A549 (cell line): ENCODE data around the gene CCDC60. TPM values are rescaled to one million over a fixed set of nuclear protein-coding genes. Genes with fewer than 3 reads are reported as not detected.
A peak's percentile ranks its signal among the peaks of the same experiment; 100 is the strongest.

Experiments used
- ATAC-seq, 2 experiments: fragments of 200-7000 bp in 1 of 2; fragments of >200 bp in 1 of 2; cut with Nextera tagmentation in 1 of 2; cut with Tn5 transposase in 1 of 2; 3 replicates each; pipeline versions ENCODE4 v1.8.0 to v1.9.1; 2018 to 2020; ENCODE audit warnings: mild to moderate bottlenecking in 1 of 2, moderate library complexity in 1 of 2
- CTCF ChIA-PET: fragments of 300-600 bp; sonication (Branson Sonifier 250); formaldehyde crosslinking; extraction: SDS; loops from one replicate; lab custom pipeline; 2021; ENCODE audit warnings: antibody characterized with exemption, inconsistent platforms; lab: Yijun Ruan, JAX
- POLR2A ChIA-PET: fragments of 350-600 bp; formaldehyde crosslinking; extraction: SDS; loops from one replicate; lab custom pipeline; 2021; ENCODE audit warnings: antibody characterized with exemption, inconsistent platforms; lab: Yijun Ruan, JAX
- DNase-seq, 2 experiments: peaks; one replicate each; pipeline versions ENCODE4 v3.0.0 to v3.0.0-alpha.2; 2011 to 2016; ENCODE audit warnings: low read depth in 1 of 2, low spot score in 1 of 2
- FAIRE-seq: peaks from 2 replicates; lab custom pipeline; 2011; peaks lifted over from hg19 to GRCh38; lab: Jason Lieb, UNC
- H3K27ac ChIP-seq, 2 experiments: fragments of >200 bp; sonication (Bioruptor Twin); formaldehyde crosslinking; 3 replicates each; pipeline ENCODE4 v1.5.1; 2016 to 2017
- H3K4me1 ChIP-seq: fragments of >200 bp; sonication (Bioruptor Twin); formaldehyde crosslinking; 3 replicates; pipeline ENCODE4 v1.6.1; 2016
- H3K4me2 ChIP-seq: fragments of >200 bp; sonication (Bioruptor Twin); formaldehyde crosslinking; 3 replicates; pipeline ENCODE4 v1.6.1; 2016
- H3K4me3 ChIP-seq: fragments of >200 bp; sonication (Bioruptor Twin); formaldehyde crosslinking; 3 replicates; pipeline ENCODE4 v1.5.1; 2016
- H3K9me3 ChIP-seq: fragments of >200 bp; sonication (Bioruptor Twin); formaldehyde crosslinking; 3 replicates; pipeline ENCODE4 v1.6.1; 2016
- CBX2 ChIP-seq: fragments of 200-600 bp; sonication (generic); IDR thresholded peaks from 2 replicates; pipeline ENCODE4 v1.6.1; 2016; ENCODE audit warnings: low read depth, mild to moderate bottlenecking, borderline replicate concordance
- CBX8 ChIP-seq: fragments of 200-600 bp; sonication (generic); IDR thresholded peaks from 2 replicates; pipeline ENCODE4 v1.6.1; 2016
- CEBPB ChIP-seq, 2 experiments: fragments of >200 bp in 1 of 2; sonication (Bioruptor Twin) in 1 of 2; formaldehyde crosslinking in 1 of 2; IDR thresholded peaks; 2 replicates each; pipeline ENCODE4 v1.6.1; 2012 to 2016
- CTCF ChIP-seq: fragments of >200 bp; sonication (Bioruptor Twin); formaldehyde crosslinking; IDR thresholded peaks from 3 replicates; pipeline ENCODE4 v1.5.1; 2016
- E2F6 ChIP-seq: IDR thresholded peaks from 2 replicates; pipeline ENCODE4 v1.6.1; 2012; ENCODE audit warnings: low read depth, borderline replicate concordance
- EHF ChIP-seq: fragments of 250-450 bp; sonication (Bioruptor Pico); IDR thresholded peaks from 2 replicates; pipeline ENCODE4 v1.5.0; 2020; ENCODE audit warnings: mild to moderate bottlenecking
- ESRRA ChIP-seq: fragments of 150-350 bp; IDR thresholded peaks from 2 replicates; pipeline ENCODE4 v1.6.1; 2014; ENCODE audit warnings: mild to moderate bottlenecking, low read length, borderline replicate concordance
- FOSL2 ChIP-seq, 2 experiments: fragments of 450-650 bp in 1 of 2; fragments of >200 bp in 1 of 2; sonication (Bioruptor Twin) in 1 of 2; formaldehyde crosslinking; IDR thresholded peaks; 2 replicates each; pipeline versions ENCODE4 v1.5.0 to v1.6.1; 2016 to 2020; ENCODE audit warnings: mild to moderate bottlenecking in 1 of 2, moderate library complexity in 1 of 2
- MAFK ChIP-seq: fragments of 450-650 bp; IDR thresholded peaks from 2 replicates; pipeline ENCODE4 v1.6.1; 2014; ENCODE audit not compliant: partially characterized antibody
- MYC ChIP-seq: IDR thresholded peaks from 2 replicates; pipeline ENCODE4 v1.6.1; 2012; ENCODE audit warnings: mild to moderate bottlenecking, inconsistent platforms, low read length, improper control_type of control experiment, borderline replicate concordance
- NR3C1 ChIP-seq: fragments of >200 bp; sonication (Bioruptor Twin); formaldehyde crosslinking; IDR thresholded peaks from 3 replicates; pipeline ENCODE4 v1.6.1; 2017
- PBX3 ChIP-seq: IDR thresholded peaks from 2 replicates; pipeline ENCODE4 v1.6.1; 2012
- SMC3 ChIP-seq: fragments of >200 bp; sonication (Bioruptor Twin); formaldehyde crosslinking; IDR thresholded peaks from 3 replicates; pipeline ENCODE4 v1.6.1; 2018; ENCODE audit warnings: inconsistent platforms
- ZSCAN20 ChIP-seq: fragments of 250-450 bp; sonication (Bioruptor Pico); IDR thresholded peaks from 2 replicates; pipeline ENCODE4 v1.8.0; 2022; ENCODE audit warnings: mild to moderate bottlenecking, moderate library complexity
- WGBS: methylation state at CpG from one replicate; pipeline ENCODE4 v1.1.6; 2017; ENCODE audit errors: missing lambda C conversion rate; 5-methylcytosine and 5-hydroxymethylcytosine counted together
- polyA plus RNA-seq, 4 experiments: library from polyadenylated mRNA; depleted of rRNA in 3 of 4; stranded (reverse); fragments of >200 nt; fragmentation: RNase III in 1 of 4; extraction: RNeasy Plus Mini Kit Qiagen cat#74134 plus additional on column Dnase treatment in 1 of 4; gene quantifications; 2 replicates in 3 of 4; 3 replicates in 1 of 4; pipeline ENCODE4 v1.2.3, GENCODE V29; 2011 to 2017
- TF ChIP-seq, protein P1 (sequence below): fragments of 250-450 bp; sonication (Bioruptor Pico); IDR thresholded peaks from 2 replicates; pipeline ENCODE4 v1.5.0; 2021; ENCODE audit warnings: mild to moderate bottlenecking, moderate library complexity, borderline replicate concordance
- TF ChIP-seq, protein P2 (sequence below): fragments of 250-450 bp; sonication (Bioruptor Pico); IDR thresholded peaks from 2 replicates; pipeline ENCODE4 v1.5.0; 2020; ENCODE audit warnings: low read depth, mild to moderate bottlenecking, moderate library complexity

CCDC60 gene
- polyA plus RNA-seq, 2 of the 4 experiments (the other 2 are of a cell fraction): 0.09 TPM; not detected in 1

GRCh38 chr12:119425623-119426022 is 91.1 kb downstream of the CCDC60 start:
- WGBS: 3% methylated on average over 3 of the region's 3 CpGs
- no peak overlapping the region for H3K27ac ChIP-seq
- H3K4me2 ChIP-seq: no peak overlapping the region
- TF ChIP-seq, protein P1, sequence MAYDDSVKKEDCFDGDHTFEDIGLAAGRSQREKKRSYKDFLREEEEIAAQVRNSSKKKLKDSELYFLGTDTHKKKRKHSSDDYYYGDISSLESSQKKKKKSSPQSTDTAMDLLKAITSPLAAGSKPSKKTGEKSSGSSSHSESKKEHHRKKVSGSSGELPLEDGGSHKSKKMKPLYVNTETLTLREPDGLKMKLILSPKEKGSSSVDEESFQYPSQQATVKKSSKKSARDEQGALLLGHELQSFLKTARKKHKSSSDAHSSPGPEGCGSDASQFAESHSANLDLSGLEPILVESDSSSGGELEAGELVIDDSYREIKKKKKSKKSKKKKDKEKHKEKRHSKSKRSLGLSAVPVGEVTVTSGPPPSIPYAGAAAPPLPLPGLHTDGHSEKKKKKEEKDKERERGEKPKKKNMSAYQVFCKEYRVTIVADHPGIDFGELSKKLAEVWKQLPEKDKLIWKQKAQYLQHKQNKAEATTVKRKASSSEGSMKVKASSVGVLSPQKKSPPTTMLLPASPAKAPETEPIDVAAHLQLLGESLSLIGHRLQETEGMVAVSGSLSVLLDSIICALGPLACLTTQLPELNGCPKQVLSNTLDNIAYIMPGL: no peak
- TF ChIP-seq ESRRA: no peak
- TF ChIP-seq, all 56 proteins: peak for 0
- DNase-seq: no peak
- FAIRE-seq: no peak
- Histone ChIP-seq H3K9me3 (0 out of 3 replicates have a peak, but pooled peaks cover under 1% of the 10 kb centered on the region), H3K4me3 (no peak overlapping the region), H3K4me1 (no peaks in the 10 kb centered on the region)
- POLR2A ChIA-PET: no interaction called here
- CTCF ChIA-PET: no interaction called here
- no peak for ATAC-seq

- H3K9me3 ChIP-seq: peaks cover 6% of the 10 kb centered on the region; the same call in 1 of the 3 replicates
- FAIRE-seq: no peak
- no peak overlapping the region for H3K4me3 ChIP-seq
- 20% methylated on average over 5 of the region's 5 CpGs for WGBS
- no peaks in the 10 kb centered on the region for H3K4me1 ChIP-seq
- no peak for ATAC-seq
- DNase-seq: no peak
- TF ChIP-seq SMC3: no peak
- no peak for TF ChIP-seq NR3C1
- TF ChIP-seq CBX8: no peak
- H3K27ac ChIP-seq: no peak overlapping the region
- H3K4me2 ChIP-seq: no peak overlapping the region
- ChIA-PET CTCF (interaction anchor here (3.3 kb wide), 1 partner anchor 13 kb away, joined by 14 read pairs; no protein-coding TSS in a partner anchor), POLR2A (no interaction called here)
These were observed 96.6 kb downstream of the CCDC60 start for GRCh38 chr12:119431151-119431550.

DNA sequence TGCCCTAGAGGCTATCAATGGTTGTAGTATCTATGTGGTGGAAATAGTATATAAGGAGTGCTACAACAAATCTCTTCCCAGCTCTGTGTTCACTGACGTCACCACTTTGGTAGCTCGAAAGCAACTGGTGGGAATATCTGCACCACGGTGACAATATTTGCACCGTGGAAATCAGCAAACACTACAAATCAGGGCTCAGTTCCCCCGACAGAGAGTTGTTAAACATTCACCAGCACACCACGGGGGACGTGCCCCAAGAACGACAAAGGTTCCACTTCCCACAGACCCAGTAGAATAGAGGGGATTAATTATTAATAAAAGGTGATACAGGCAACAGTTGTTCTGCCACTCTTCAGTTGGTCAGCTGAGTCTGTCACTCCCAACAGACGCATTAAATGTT is 98.4 kb downstream of the CCDC60 start:
- POLR2A ChIA-PET: no interaction called here
- WGBS: 0% methylated on average over 9 of the region's 9 CpGs

More for the DNA sequence above, 98.4 kb downstream of the CCDC60 start:
- DNase-seq: peak in 1 of 2 experiments; percentile 12
- H3K4me2 ChIP-seq: peak overlapping the region; percentile 32; the same call in 1 of the 3 replicates
- no peak overlapping the region for H3K27ac ChIP-seq
- no peak overlapping the region for H3K4me3 ChIP-seq
- no peaks in the 10 kb centered on the region for H3K4me1 ChIP-seq
- 0 out of 6 replicates have a peak, but pooled peaks of 1 of the 2 experiments have one; percentile 30 for ATAC-seq
- TF ChIP-seq CEBPB (IDR thresholded peaks at IDR 0.05) (no peak), ZSCAN20 (CRISPR knock-in tag) (no peak), NR3C1 (no peak), MYC (no peak), MAFK (no peak), CTCF (no peak), FOSL2 (IDR thresholded peaks at IDR 0.05) (no peak), FOSL2 (CRISPR knock-in tag; IDR thresholded peaks at IDR 0.05) (no peak), EHF (CRISPR knock-in tag) (no peak), PBX3 (no peak), E2F6 (no peak), CBX2 (no peak)
- TF ChIP-seq, protein P2, sequence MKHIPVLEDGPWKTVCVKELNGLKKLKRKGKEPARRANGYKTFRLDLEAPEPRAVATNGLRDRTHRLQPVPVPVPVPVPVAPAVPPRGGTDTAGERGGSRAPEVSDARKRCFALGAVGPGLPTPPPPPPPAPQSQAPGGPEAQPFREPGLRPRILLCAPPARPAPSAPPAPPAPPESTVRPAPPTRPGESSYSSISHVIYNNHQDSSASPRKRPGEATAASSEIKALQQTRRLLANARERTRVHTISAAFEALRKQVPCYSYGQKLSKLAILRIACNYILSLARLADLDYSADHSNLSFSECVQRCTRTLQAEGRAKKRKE (CRISPR knock-in tag): no peak
- peaks cover 6% of the 10 kb centered on the region; the same call in 1 of the 3 replicates for H3K9me3 ChIP-seq
- CTCF ChIA-PET: interaction anchor here (3.3 kb wide), 1 partner anchor 12 kb away, joined by 14 read pairs; no protein-coding TSS in a partner anchor
- no peak for FAIRE-seq
